ENCODE data around the gene SLC2A9.

Gene SLC2A9

DNA sequence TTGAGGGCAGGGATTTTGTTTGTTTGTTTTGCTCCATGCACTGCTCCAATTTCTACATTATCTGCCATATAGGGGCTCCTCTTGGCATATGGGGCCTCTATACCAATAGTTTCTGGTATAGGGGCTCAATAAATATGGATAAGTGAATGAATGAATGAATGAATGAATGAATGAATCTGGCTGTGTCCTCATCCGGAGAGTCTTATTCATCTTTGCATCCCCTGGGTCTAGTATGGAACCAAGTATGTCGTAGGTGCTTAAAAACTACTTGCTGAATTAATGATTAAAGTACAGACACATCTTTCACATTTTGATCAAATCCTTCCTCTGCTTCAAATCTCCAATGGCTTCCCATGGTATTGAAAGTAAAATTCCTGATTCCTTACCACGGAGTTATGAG, 159.7 kb downstream of the SLC2A9 start:
- Mint-ChIP-seq H3K4me1 (no peaks in the 10 kb centered on the region), H3K4me3 (no peak overlapping the region), H3K27me3 (no peaks in the 10 kb centered on the region), H3K9me3 (no peaks in the 10 kb centered on the region), H3K27ac (ENCODE audit: low read depth) (no peak overlapping the region), H3K36me3 (ENCODE audit: insufficient read depth) (no peaks in the 10 kb centered on the region)
- DNase-seq (ENCODE audit: low spot score in 2 of 2) = no peak
- ATAC-seq (replicated peaks; ENCODE audit: extremely low read depth, poor library complexity, severe bottlenecking) = no peak

DNA sequence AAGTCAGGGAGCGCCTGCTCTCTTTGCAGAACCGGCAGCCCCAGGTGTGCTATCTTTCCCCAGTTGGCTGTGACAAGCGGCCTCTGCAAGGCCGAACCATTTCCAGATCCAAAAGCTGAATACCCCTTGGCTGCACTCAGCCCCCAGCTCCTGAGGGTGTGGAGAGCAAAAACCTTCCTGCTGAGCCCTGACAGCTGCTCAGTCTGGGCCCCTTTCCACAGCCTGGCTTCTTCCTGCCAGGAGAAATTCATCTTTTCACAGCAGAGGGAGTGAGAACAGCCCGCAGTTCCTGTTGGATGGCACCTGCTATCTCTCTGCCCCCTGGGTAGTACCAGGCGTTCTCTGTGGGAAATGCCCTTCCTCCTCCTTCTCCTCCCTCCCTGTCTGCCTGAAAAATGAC, 161.5 kb downstream of the SLC2A9 start:
- no peaks in the 10 kb centered on the region for H3K4me1 Mint-ChIP-seq
- no peak for DNase-seq (ENCODE audit: low spot score in 2 of 2)
- H3K4me3 Mint-ChIP-seq = no peak overlapping the region
- H3K9me3 Mint-ChIP-seq = no peaks in the 10 kb centered on the region
- no peaks in the 10 kb centered on the region for H3K27me3 Mint-ChIP-seq
- H3K27ac Mint-ChIP-seq (ENCODE audit: low read depth) = no peak overlapping the region
- H3K36me3 Mint-ChIP-seq (ENCODE audit: insufficient read depth) = no peaks in the 10 kb centered on the region
- no peak for ATAC-seq (replicated peaks; ENCODE audit: extremely low read depth, poor library complexity, severe bottlenecking)

DNA sequence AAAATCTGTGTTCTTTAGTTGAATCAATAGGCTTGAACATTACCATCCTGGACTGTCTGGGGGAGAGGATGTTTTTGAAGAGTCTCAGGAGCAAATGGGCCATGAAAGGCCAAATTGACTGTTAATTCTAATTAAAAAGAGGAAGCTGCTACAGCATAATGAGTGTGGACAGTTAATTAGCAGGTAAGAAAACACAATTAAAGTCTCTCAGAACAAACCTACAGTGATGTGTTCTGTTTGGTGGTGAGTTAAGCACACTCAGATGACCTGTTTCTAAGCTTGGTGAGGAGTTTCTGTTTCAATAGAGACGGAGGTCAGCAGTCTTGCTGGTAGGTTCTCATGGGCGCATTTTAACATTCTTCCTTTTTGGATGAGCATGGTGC, 171.8 kb downstream of the SLC2A9 start:
- ATAC-seq (replicated peaks; ENCODE audit: extremely low read depth, poor library complexity, severe bottlenecking) = no peak
- H3K4me1 Mint-ChIP-seq = no peaks in the 10 kb centered on the region
- DNase-seq (ENCODE audit: low spot score in 2 of 2) = no peak
- H3K4me3 Mint-ChIP-seq = no peak overlapping the region
- H3K27me3 Mint-ChIP-seq = peaks cover 44% of the 10 kb centered on the region
- H3K36me3 Mint-ChIP-seq (ENCODE audit: insufficient read depth) = no peaks in the 10 kb centered on the region
- H3K27ac Mint-ChIP-seq (ENCODE audit: low read depth) = no peak overlapping the region
- no peaks in the 10 kb centered on the region for H3K9me3 Mint-ChIP-seq

DNA sequence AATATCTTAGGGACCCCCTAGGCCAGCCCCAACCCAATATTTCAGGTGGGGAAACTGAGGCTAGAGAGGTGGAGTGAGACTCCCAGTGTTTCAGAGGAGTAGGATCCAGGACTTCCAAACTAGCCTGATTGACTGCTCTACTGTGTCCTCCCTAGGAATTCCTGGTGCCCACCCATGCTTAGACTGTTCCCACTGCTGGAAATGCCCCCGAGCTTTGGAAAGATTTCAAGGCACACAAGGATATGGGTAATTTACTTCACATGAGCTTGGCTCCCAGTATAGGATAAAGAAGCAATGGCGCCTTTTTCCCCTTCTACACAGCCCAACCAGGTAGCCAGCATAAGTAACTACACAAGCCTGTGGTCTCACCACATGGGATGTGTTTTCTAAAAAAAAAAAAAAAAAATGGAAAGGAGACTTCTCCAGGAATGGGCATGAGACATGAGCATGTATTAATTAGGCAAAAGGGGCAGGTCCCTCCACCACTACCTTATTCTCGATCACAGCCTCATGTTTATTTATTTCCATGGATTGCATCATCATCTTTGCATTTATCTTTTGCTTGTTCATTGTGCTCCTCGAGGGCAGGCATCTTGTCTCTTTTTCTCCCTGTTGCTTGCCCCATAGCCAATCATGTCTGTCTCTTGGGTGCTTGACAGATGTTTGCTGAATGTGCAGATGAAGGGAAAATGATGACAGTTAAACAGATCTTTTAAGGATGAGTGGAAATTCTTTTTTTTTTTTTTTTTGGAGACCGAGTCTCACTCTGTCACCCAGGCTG, 173.1 kb downstream of the SLC2A9 start:
- Mint-ChIP-seq H3K27me3 (peaks cover 44% of the 10 kb centered on the region), H3K36me3 (ENCODE audit: insufficient read depth) (no peaks in the 10 kb centered on the region), H3K4me1 (no peaks in the 10 kb centered on the region), H3K27ac (ENCODE audit: low read depth) (no peak overlapping the region), H3K4me3 (no peak overlapping the region), H3K9me3 (no peaks in the 10 kb centered on the region)
- DNase-seq (ENCODE audit: low spot score in 2 of 2) (no peak), ATAC-seq (replicated peaks; ENCODE audit: extremely low read depth, poor library complexity, severe bottlenecking) (no peak)

DNA sequence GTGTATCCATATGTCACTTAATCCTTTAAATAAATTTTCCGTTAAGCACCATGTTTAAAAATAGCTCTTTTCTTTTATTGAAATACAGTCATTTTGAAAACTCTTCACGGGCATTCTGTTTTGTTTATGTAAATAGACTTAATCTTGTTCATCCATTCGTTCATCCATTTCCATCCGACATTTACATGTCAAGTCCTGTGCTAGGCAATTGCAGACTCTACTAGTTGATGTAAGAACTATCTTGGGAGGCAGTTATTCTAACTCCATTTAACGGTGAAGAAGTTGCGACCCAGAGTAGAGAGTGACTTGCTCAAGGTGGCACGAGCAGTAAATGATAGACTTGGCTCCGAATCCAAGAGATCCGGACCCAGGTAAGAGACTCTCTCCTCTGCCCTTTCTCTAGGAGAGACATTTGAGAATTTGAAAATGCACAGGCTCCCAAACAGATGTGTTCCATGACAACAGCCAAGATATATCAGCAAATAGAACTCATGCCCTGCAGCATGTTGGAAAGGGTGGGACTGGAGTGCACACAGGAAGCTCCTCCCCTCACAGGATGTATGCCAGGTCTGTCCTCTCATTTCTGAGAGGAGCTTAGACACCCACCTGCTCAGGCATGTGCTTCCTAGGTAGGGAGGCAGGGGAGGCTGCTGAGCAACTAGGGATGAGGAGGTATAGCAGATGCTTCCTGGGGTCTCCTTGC, 175.4 kb downstream of the SLC2A9 start:
- H3K4me3 Mint-ChIP-seq = no peak overlapping the region
- H3K9me3 Mint-ChIP-seq = peaks cover 11% of the 10 kb centered on the region
- H3K27me3 Mint-ChIP-seq = peaks cover 34% of the 10 kb centered on the region
- no peaks in the 10 kb centered on the region for H3K4me1 Mint-ChIP-seq
- DNase-seq (ENCODE audit: low spot score in 2 of 2) (no peak), ATAC-seq (replicated peaks; ENCODE audit: extremely low read depth, poor library complexity, severe bottlenecking) (no peak)
- H3K27ac Mint-ChIP-seq (ENCODE audit: low read depth) = no peak overlapping the region
- H3K36me3 Mint-ChIP-seq (ENCODE audit: insufficient read depth) = no peaks in the 10 kb centered on the region

DNA sequence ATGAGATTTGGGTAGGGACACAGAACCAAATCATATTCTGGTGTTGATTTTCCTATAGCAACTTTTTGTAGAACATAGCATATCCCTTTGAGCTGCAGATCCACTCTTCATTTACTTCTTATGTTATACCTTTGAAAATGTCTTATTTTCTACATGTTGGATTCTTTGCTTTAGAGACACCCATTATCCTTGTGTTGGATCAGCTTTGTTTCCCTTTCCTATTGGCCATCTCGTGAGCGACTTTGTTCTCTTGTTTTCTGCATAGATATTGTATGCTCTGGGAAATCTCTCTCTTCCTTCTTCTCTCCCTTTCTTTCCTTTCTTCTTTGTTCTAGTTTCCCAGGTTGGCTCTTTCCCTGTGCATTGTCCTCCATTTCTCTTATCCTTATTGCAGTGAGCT, 180.2 kb downstream of the SLC2A9 start:
- H3K36me3 Mint-ChIP-seq (ENCODE audit: insufficient read depth) = no peaks in the 10 kb centered on the region
- H3K27ac Mint-ChIP-seq (ENCODE audit: low read depth) = no peak overlapping the region
- H3K4me1 Mint-ChIP-seq = no peaks in the 10 kb centered on the region
- H3K9me3 Mint-ChIP-seq = peaks cover 12% of the 10 kb centered on the region
- peaks cover 6% of the 10 kb centered on the region for H3K27me3 Mint-ChIP-seq
- DNase-seq (ENCODE audit: low spot score in 2 of 2) = no peak
- H3K4me3 Mint-ChIP-seq = no peak overlapping the region
- ATAC-seq (replicated peaks; ENCODE audit: extremely low read depth, poor library complexity, severe bottlenecking) = no peak

DNA sequence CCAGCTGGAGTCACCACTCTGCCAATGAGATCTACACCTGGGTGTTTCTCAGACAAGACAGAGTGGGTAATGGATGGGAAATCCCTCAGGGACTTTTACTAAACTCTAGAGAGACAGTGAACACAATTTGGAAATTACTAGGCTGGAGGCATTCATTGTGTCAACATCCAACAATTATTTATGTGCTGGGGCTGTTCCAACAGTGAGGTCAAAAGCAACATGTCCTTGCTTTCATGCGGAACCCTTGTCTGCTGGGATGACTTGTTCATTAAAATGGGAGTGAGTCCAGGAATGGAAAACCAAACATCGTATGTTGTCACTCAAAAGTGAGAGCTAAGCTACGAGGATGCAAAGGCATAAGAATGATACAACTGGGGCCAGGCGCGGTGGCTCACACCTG, 185.9 kb downstream of the SLC2A9 start:
- H3K27ac Mint-ChIP-seq (ENCODE audit: low read depth) = no peak overlapping the region
- no peak for ATAC-seq (replicated peaks; ENCODE audit: extremely low read depth, poor library complexity, severe bottlenecking)

DNA sequence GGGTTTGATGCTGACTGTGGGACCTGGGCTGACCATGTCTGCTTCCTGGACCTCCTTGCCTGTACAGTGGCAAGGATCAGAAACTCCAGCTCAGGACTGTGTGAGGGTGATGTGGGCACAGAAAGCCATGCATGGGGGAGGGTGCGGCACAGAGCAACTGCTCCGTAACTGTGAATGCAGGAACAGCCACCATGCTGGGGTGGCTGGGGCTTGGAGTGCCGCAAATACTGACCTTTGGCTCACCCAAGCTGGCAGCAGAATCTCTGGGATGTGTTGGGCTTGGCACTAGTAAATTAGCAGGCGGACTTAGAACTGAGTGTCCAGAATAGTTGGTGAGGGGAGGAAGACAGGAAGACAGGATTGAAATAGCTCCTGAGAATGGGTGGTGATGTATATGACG, 187.9 kb downstream of the SLC2A9 start:
- Mint-ChIP-seq H3K27ac (ENCODE audit: low read depth) (no peak overlapping the region), H3K36me3 (ENCODE audit: insufficient read depth) (no peaks in the 10 kb centered on the region), H3K4me3 (no peak overlapping the region), H3K9me3 (no peaks in the 10 kb centered on the region), H3K27me3 (peaks cover 25% of the 10 kb centered on the region), H3K4me1 (no peaks in the 10 kb centered on the region)
- no peak for ATAC-seq (replicated peaks; ENCODE audit: extremely low read depth, poor library complexity, severe bottlenecking)
- no peak for DNase-seq (ENCODE audit: low spot score in 2 of 2)

More for the DNA sequence above, 185.9 kb downstream of the SLC2A9 start:
- Mint-ChIP-seq H3K27me3 (peaks cover 25% of the 10 kb centered on the region), H3K9me3 (no peaks in the 10 kb centered on the region), H3K4me1 (no peaks in the 10 kb centered on the region), H3K4me3 (no peak overlapping the region), H3K36me3 (ENCODE audit: insufficient read depth) (no peaks in the 10 kb centered on the region)
- no peak for DNase-seq (ENCODE audit: low spot score in 2 of 2)

DNA sequence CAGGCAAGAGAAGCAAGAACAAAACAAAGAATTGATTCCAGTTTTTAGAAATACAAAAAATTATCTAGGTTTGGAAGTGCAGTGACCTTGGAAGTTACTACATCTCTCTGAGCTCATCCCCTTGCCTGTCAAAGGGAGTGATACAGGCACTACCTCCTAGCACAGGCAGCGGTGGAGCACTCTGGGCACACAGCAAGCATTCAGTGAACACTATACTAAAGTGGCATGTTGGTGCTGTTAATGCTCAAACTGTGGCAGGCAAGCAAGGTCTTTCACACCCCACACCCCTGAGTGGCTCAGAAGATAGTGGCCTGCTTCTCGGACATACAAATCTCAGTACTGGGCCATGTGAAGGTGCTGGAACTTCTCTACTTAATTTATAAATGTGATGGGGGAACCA, 188.7 kb downstream of the SLC2A9 start:
- peaks cover 25% of the 10 kb centered on the region for H3K27me3 Mint-ChIP-seq
- no peaks in the 10 kb centered on the region for H3K4me1 Mint-ChIP-seq
- no peak overlapping the region for H3K4me3 Mint-ChIP-seq
- ATAC-seq (replicated peaks; ENCODE audit: extremely low read depth, poor library complexity, severe bottlenecking) (no peak), DNase-seq (ENCODE audit: low spot score in 2 of 2) (no peak)
- H3K36me3 Mint-ChIP-seq (ENCODE audit: insufficient read depth) = peaks cover 2% of the 10 kb centered on the region
- H3K9me3 Mint-ChIP-seq = no peaks in the 10 kb centered on the region
- no peak overlapping the region for H3K27ac Mint-ChIP-seq (ENCODE audit: low read depth)

DNA sequence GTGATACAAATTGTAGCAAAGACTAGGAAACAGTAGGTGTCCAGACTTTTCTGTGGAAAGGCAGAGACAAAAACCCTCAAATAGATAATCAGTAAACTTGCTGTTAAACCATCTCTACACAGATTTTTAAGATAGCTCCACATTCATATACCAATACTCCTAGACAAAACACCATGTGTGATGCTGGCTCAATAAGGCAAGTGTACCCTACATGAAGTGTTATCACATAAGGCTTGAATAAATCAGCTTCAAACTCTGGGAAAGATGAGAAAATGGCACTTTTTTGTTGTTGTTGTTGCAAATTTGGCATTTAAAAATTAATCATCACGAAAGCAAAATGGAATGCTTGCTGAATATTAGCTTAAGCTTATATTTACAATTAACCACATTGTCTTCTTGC, 194.7 kb downstream of the SLC2A9 start:
- peaks cover 2% of the 10 kb centered on the region for H3K36me3 Mint-ChIP-seq (ENCODE audit: insufficient read depth)

DNA sequence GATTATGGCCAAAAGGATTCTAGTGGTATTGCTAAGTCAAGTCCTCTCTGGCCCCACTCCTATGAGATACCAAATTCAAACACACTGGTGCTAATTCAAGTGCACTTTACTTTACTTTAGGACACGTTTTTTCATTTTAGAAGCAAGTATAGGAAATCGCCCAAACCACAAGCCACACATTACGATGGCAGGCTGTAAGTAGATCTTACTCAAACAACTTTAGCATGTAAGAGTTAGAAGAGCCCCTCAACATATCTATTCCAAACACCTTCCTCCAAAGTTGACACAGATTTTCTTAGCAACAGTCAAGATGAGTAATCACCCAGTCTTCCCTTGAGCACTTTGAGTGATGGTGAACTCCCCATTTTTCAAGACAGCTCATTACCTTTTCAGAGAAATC, 196.2 kb downstream of the SLC2A9 start:
- Mint-ChIP-seq H3K27me3 (peaks cover 42% of the 10 kb centered on the region), H3K36me3 (ENCODE audit: insufficient read depth) (peaks cover 2% of the 10 kb centered on the region), H3K4me1 (no peaks in the 10 kb centered on the region), H3K9me3 (no peaks in the 10 kb centered on the region), H3K4me3 (no peak overlapping the region), H3K27ac (ENCODE audit: low read depth) (no peak overlapping the region)
- DNase-seq (ENCODE audit: low spot score in 2 of 2) = no peak
- ATAC-seq (replicated peaks; ENCODE audit: extremely low read depth, poor library complexity, severe bottlenecking) = no peak

More for the DNA sequence above, 194.7 kb downstream of the SLC2A9 start:
- ATAC-seq (replicated peaks; ENCODE audit: extremely low read depth, poor library complexity, severe bottlenecking) (no peak), DNase-seq (ENCODE audit: low spot score in 2 of 2) (no peak)
- no peak overlapping the region for H3K27ac Mint-ChIP-seq (ENCODE audit: low read depth)
- H3K4me3 Mint-ChIP-seq = no peak overlapping the region
- H3K4me1 Mint-ChIP-seq = no peaks in the 10 kb centered on the region
- H3K9me3 Mint-ChIP-seq = no peaks in the 10 kb centered on the region
- H3K27me3 Mint-ChIP-seq = peaks cover 41% of the 10 kb centered on the region

DNA sequence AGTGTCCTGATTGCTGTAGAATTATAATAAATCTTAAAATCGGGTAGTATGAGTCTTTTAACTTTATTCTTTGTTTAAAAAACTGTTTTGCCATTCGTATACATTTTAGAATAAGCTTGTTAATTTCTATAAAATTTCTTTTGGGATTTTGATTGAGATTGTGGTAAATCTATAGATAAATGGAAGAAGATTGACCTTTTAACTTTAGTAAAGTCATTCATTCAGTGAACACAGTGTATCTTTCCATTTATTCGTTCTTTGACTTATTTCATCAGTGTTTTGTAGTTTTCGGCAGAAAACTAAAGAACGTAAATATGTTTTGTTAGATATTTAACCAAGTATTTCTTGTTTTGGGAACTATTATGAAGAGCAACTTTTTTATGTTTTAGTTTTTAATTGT, 201.0 kb downstream of the SLC2A9 start:
- no peak overlapping the region for H3K27ac Mint-ChIP-seq (ENCODE audit: low read depth)
- DNase-seq (ENCODE audit: low spot score in 2 of 2) = no peak
- H3K36me3 Mint-ChIP-seq (ENCODE audit: insufficient read depth) = peaks cover 3% of the 10 kb centered on the region
- H3K9me3 Mint-ChIP-seq = no peaks in the 10 kb centered on the region
- H3K27me3 Mint-ChIP-seq = peaks cover 36% of the 10 kb centered on the region
- H3K4me1 Mint-ChIP-seq = no peaks in the 10 kb centered on the region
- no peak for ATAC-seq (replicated peaks; ENCODE audit: extremely low read depth, poor library complexity, severe bottlenecking)
- H3K4me3 Mint-ChIP-seq = no peak overlapping the region

DNA sequence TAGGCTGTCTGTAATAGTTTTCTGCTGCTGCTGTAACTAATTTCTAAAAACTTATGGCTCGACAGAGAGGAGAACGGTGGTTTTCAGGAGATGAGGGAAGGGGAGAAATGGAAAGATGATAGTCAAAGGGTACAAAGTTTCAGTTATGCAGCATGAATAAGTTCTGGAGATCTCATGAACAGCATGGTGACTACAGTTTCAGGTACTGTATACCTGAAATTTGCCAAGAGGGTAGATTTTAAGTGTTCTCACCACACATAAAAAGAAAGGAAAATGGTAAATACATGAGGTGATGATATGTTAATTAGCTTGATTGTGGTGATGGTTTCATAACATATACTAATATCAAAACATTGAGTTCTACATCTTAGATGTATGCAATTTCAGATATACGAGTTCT, 205.0 kb downstream of the SLC2A9 start:
- ATAC-seq (replicated peaks; ENCODE audit: extremely low read depth, poor library complexity, severe bottlenecking) (no peak), DNase-seq (ENCODE audit: low spot score in 2 of 2) (no peak)
- Mint-ChIP-seq H3K9me3 (no peaks in the 10 kb centered on the region), H3K36me3 (ENCODE audit: insufficient read depth) (peaks cover 3% of the 10 kb centered on the region), H3K27ac (ENCODE audit: low read depth) (no peak overlapping the region), H3K4me1 (no peaks in the 10 kb centered on the region), H3K4me3 (no peak overlapping the region), H3K27me3 (peaks cover 7% of the 10 kb centered on the region)
